HCT116 (cell line): Measurements from ENCODE around the gene ANXA6.

ENCODE experiments used
- CEBPB ChIP-seq: IDR thresholded peaks from 2 replicates; pipeline ENCODE4 v1.6.1; 2012; ENCODE audit warnings: low read depth
- EGR1 ChIP-seq: IDR thresholded peaks from 2 replicates; pipeline ENCODE4 v1.6.1; 2012; ENCODE audit warnings: low read depth
- EZH2 ChIP-seq: fragments of 200-600 bp; sonication (generic); IDR thresholded peaks from 2 replicates; pipeline ENCODE4 v1.6.1; 2017; ENCODE audit warnings: antibody characterized with exemption, mixed run types
- EZH2phosphoT487 ChIP-seq: fragments of 200-600 bp; IDR thresholded peaks from 2 replicates; pipeline ENCODE4 v1.6.1; 2018; ENCODE audit warnings: antibody characterized with exemption, borderline replicate concordance
- FOSL1 ChIP-seq: IDR thresholded peaks from 2 replicates; pipeline ENCODE4 v1.6.1; 2012; ENCODE audit warnings: low read depth
- POLR2A ChIP-seq: IDR thresholded peaks from 2 replicates; pipeline ENCODE4 v1.7.0; 2011; ENCODE audit warnings: borderline replicate concordance; ENCODE audit not compliant: insufficient read depth, insufficient read length; ENCODE audit errors: extremely low read depth
- RAD21 ChIP-seq: IDR thresholded peaks from 2 replicates; pipeline ENCODE4 v1.6.1; 2012; ENCODE audit warnings: low read depth, mild to moderate bottlenecking
- SRF ChIP-seq: IDR thresholded peaks from 2 replicates; pipeline ENCODE4 v1.6.1; 2012; ENCODE audit warnings: low read depth
- YY1 ChIP-seq: IDR thresholded peaks from 2 replicates; pipeline ENCODE4 v1.6.1; 2011; ENCODE audit warnings: low read length, low read depth, moderate library complexity, mild to moderate bottlenecking; ENCODE audit not compliant: insufficient replicate concordance; ENCODE audit errors: extremely low read depth
- TF ChIP-seq, protein P1 (sequence below), 3 experiments: fragments of 200-600 bp in 1 of 3; sonication (generic) in 1 of 3; IDR thresholded peaks in 2 of 3; conservative IDR thresholded peaks in 1 of 3; 2 replicates each; pipeline ENCODE4 v1.5.1; 2012 to 2017; ENCODE audit warnings: low read depth in 2 of 3, low read length in 2 of 3, antibody characterized with exemption in 1 of 3, borderline replicate concordance in 1 of 3, control low read depth in 1 of 3, mild to moderate bottlenecking in 1 of 3, mixed read lengths in 1 of 3, mixed run types in 1 of 3, moderate library complexity in 1 of 3; ENCODE audit not compliant: insufficient read depth in 1 of 3
- TF ChIP-seq, protein P2 (sequence below): IDR thresholded peaks from 2 replicates; pipeline ENCODE4 v1.6.1; 2012; ENCODE audit warnings: low read depth
- TF ChIP-seq, protein P3 (sequence below): IDR thresholded peaks from 2 replicates; pipeline ENCODE4 v1.6.1; 2012

GRCh38 chr5:151118913-151119575, 38.5 kb downstream of the ANXA6 start:
- TF ChIP-seq, protein P1, sequence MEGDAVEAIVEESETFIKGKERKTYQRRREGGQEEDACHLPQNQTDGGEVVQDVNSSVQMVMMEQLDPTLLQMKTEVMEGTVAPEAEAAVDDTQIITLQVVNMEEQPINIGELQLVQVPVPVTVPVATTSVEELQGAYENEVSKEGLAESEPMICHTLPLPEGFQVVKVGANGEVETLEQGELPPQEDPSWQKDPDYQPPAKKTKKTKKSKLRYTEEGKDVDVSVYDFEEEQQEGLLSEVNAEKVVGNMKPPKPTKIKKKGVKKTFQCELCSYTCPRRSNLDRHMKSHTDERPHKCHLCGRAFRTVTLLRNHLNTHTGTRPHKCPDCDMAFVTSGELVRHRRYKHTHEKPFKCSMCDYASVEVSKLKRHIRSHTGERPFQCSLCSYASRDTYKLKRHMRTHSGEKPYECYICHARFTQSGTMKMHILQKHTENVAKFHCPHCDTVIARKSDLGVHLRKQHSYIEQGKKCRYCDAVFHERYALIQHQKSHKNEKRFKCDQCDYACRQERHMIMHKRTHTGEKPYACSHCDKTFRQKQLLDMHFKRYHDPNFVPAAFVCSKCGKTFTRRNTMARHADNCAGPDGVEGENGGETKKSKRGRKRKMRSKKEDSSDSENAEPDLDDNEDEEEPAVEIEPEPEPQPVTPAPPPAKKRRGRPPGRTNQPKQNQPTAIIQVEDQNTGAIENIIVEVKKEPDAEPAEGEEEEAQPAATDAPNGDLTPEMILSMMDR (IDR thresholded peaks at IDR 0.05 in 2 of 3, conservative IDR thresholded peaks at IDR 0.05 in 1 of 3; ENCODE audit: borderline replicate concordance in 1 of 3, insufficient read depth in 1 of 3, low read depth in 2 of 3, low read length in 2 of 3) = no peak
- no peak for TF ChIP-seq SRF
- TF ChIP-seq POLR2A = no peak
- TF ChIP-seq EZH2 = no peak
- no peak for TF ChIP-seq RAD21
- TF ChIP-seq EZH2phosphoT487 = no peak
- TF ChIP-seq, protein P2, sequence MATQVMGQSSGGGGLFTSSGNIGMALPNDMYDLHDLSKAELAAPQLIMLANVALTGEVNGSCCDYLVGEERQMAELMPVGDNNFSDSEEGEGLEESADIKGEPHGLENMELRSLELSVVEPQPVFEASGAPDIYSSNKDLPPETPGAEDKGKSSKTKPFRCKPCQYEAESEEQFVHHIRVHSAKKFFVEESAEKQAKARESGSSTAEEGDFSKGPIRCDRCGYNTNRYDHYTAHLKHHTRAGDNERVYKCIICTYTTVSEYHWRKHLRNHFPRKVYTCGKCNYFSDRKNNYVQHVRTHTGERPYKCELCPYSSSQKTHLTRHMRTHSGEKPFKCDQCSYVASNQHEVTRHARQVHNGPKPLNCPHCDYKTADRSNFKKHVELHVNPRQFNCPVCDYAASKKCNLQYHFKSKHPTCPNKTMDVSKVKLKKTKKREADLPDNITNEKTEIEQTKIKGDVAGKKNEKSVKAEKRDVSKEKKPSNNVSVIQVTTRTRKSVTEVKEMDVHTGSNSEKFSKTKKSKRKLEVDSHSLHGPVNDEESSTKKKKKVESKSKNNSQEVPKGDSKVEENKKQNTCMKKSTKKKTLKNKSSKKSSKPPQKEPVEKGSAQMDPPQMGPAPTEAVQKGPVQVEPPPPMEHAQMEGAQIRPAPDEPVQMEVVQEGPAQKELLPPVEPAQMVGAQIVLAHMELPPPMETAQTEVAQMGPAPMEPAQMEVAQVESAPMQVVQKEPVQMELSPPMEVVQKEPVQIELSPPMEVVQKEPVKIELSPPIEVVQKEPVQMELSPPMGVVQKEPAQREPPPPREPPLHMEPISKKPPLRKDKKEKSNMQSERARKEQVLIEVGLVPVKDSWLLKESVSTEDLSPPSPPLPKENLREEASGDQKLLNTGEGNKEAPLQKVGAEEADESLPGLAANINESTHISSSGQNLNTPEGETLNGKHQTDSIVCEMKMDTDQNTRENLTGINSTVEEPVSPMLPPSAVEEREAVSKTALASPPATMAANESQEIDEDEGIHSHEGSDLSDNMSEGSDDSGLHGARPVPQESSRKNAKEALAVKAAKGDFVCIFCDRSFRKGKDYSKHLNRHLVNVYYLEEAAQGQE = no peak
- no peak for TF ChIP-seq YY1
- TF ChIP-seq CEBPB = no peak
- TF ChIP-seq, protein P3, sequence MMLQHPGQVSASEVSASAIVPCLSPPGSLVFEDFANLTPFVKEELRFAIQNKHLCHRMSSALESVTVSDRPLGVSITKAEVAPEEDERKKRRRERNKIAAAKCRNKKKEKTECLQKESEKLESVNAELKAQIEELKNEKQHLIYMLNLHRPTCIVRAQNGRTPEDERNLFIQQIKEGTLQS = no peak
- TF ChIP-seq FOSL1 = no peak
- TF ChIP-seq EGR1 = no peak
